ENCODE data around the gene MED9. TPM values are rescaled to one million over a fixed set of nuclear protein-coding genes. Genes with fewer than 3 reads are reported as not detected.

Gene MED9
- total and polyA plus RNA-seq, 2 of the 4 experiments (the other 2 are of a cell fraction), result 6.1 to 10.1 TPM

DNA sequence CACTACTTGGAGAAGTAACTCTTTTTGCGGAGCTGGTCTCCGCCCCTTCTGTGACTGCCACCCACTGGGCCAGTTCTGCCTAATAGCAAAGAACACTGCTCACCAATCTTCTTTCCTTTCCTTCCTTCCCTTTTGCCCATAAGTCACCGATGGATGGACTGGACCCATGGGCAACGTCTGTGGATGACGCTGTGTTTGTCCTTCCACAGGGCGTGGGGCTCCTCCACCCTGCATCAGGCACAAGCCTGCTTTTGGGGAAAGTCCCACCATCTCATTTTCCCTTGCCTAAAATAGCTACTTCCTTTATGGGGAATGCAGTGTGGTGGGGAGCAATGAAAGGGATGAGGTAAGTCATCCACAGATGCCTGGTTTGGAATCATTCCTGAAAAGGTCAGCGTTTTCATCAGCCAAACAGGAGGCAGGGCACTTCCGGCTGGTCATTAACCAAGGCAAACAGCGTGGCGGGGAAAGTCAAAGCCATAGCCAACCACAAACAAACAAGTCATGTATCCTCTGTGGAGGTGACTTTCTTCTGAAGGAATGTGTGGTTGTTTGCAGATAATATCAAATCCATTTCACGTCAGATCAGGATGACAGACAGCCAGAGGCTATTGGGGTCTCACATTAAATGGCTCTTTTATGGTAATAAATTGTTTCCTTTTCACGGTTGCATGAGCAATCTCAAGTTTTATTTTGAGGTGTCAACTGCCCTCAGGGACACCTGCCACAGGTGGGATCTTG, 30.7 kb upstream of the MED9 start (continued):
- TF ChIP-seq SMC3 (IDR thresholded peaks at IDR 0.05; ENCODE audit: low read depth, low read length), result no peak
- TF ChIP-seq, protein P1, sequence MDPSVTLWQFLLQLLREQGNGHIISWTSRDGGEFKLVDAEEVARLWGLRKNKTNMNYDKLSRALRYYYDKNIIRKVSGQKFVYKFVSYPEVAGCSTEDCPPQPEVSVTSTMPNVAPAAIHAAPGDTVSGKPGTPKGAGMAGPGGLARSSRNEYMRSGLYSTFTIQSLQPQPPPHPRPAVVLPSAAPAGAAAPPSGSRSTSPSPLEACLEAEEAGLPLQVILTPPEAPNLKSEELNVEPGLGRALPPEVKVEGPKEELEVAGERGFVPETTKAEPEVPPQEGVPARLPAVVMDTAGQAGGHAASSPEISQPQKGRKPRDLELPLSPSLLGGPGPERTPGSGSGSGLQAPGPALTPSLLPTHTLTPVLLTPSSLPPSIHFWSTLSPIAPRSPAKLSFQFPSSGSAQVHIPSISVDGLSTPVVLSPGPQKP (IDR thresholded peaks at IDR 0.05; ENCODE audit: borderline replicate concordance, low read depth, low read length), result peak; percentile 94

DNA sequence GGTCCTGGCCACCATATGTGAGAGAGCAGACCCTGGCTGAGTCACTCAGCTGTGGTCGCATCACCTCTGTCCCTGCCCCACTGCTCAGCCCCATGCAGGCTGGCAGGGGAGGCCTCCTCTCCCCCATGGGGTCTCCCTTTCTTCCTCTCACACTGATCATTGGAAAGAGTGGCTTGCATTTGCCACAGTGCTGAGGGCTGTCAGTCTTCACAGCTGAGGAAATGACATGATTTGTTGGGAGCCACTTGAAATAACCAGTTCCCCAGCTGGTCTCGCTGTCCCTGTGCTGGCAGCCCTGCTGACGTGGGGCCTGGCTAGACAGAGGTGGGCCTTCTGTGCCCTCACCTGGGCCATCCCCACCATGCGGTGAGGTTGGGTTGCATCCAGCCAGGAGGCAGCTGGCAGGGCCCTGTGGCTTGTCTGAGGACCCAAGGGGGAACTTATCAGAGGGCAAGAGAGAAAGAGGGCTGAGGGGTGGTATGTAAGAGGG, 30.1 kb upstream of the MED9 start:
- Histone ChIP-seq H3K23ac (ENCODE audit: low read depth, low read length) (no peak overlapping the region; the same call in 1 of the 2 replicates), H3K18ac (ENCODE audit: low read depth, low read length) (0 out of 2 replicates have a peak overlapping the region, but pooled peaks have one; percentile 1), H3K36me3 (ENCODE audit: control insufficient read depth, insufficient read depth, low read length) (no peaks in the 10 kb centered on the region), H3K9me3 (ENCODE audit: control insufficient read depth, insufficient read depth, low read length) (no peaks in the 10 kb centered on the region), H4K8ac (ENCODE audit: low read depth in 2 of 2, low read length in 2 of 2) (peak overlapping the region; percentile 29 to 51), H3K14ac (replicated peaks; ENCODE audit: low read depth, low read length) (no peak overlapping the region), H2BK20ac (ENCODE audit: low read depth, low read length) (peak overlapping the region; percentile 36), H3K9me1 (ENCODE audit: insufficient read depth, low read length) (peaks cover 14% of the 10 kb centered on the region), H2BK15ac (ENCODE audit: low read depth, low read length) (peak overlapping the region; percentile 46; the same call in 2 of the 3 replicates), H4K20me1 (ENCODE audit: insufficient read depth, low read length) (no peaks in the 10 kb centered on the region), H2BK120ac (ENCODE audit: low read depth, low read length) (peak overlapping the region; percentile 71), H2AK5ac (ENCODE audit: low read depth, low read length) (peak overlapping the region; percentile 46), H4K5ac (ENCODE audit: low read depth, low read length) (no peak overlapping the region), H3K9ac (ENCODE audit: low read depth, low read length) (no peak overlapping the region), H4K91ac (ENCODE audit: insufficient read depth, low read depth, low read length) (peak overlapping the region; percentile 65; the same call in 1 of the 2 replicates), H3K27me3 (ENCODE audit: control insufficient read depth, insufficient read depth, low read length) (peaks cover 2% of the 10 kb centered on the region), H3K4ac (ENCODE audit: low read depth, low read length) (peak overlapping the region; percentile 72), H3K79me1 (ENCODE audit: low read depth in 1 of 2, low read length in 2 of 2) (no peaks in the 10 kb centered on the region), H3K56ac (ENCODE audit: extremely low read depth, insufficient read depth, low read length) (no peak overlapping the region), H3K4me3 (ENCODE audit: insufficient read depth, low read depth, low read length) (no peak overlapping the region), H2AFZ (replicated peaks; ENCODE audit: low read length, poor library complexity) (peak overlapping the region; percentile 5), H3K27ac (ENCODE audit: insufficient read depth, low read length) (no peak overlapping the region), H2AK9ac (replicated peaks; ENCODE audit: low read depth, low read length, poor library complexity) (peak overlapping the region; percentile 52), H2BK5ac (ENCODE audit: low read depth, low read length, poor library complexity, severe bottlenecking) (peak overlapping the region; percentile 21), H3K4me1 (ENCODE audit: control insufficient read depth, insufficient read depth, low read length) (peaks cover 11% of the 10 kb centered on the region), H3K4me2 (ENCODE audit: low read depth, low read length) (no peak overlapping the region)
- TF ChIP-seq RCOR1 (IDR thresholded peaks at IDR 0.05; ENCODE audit: insufficient replicate concordance, low read length), result no peak
- in situ Hi-C loops (cut with MboI; ENCODE audit: low sequenced_read_pairs), result no loop called here
- BruUV-seq (replicated peaks), result no TSS peak
- ATAC-seq (ENCODE audit: low read depth) (no peak), DNase-seq (no peak)
- WGBS, 2 experiments (ENCODE audit: extremely low coverage in 2 of 2, insufficient read length in 1 of 2), result 100% methylated on average over 1 of the region's 4 CpGs; no CpG with 5 or more reads in 1 of the 2 experiments
- dilution Hi-C loops (cut with HindIII; ENCODE audit: low sequenced_read_pairs, unreplicated experiment), result no loop called here
- CTCF ChIA-PET, result no interaction called here
- intact Hi-C loops (cut with micrococcal nuclease), result no loop called here
- POLR2A ChIA-PET (ENCODE audit: unreplicated experiment), result no interaction called here
